OCI-LY3 (cell line): ENCODE data around the gene MDFIC.

Experiments used
- EZH2phosphoT487 ChIP-seq: fragments of 200-600 bp; shearing (Covaris generic); IDR thresholded peaks from 2 replicates; pipeline ENCODE4 v1.6.1; 2018; ENCODE audit warnings: antibody characterized with exemption, mixed run types, low read depth
- TF ChIP-seq, protein P1 (sequence below): fragments of 200-600, 300-600 bp; sonication (generic); IDR thresholded peaks from 2 replicates; pipeline ENCODE4 v1.5.1; 2014; ENCODE audit warnings: antibody characterized with exemption, low read length, low read depth

DNA sequence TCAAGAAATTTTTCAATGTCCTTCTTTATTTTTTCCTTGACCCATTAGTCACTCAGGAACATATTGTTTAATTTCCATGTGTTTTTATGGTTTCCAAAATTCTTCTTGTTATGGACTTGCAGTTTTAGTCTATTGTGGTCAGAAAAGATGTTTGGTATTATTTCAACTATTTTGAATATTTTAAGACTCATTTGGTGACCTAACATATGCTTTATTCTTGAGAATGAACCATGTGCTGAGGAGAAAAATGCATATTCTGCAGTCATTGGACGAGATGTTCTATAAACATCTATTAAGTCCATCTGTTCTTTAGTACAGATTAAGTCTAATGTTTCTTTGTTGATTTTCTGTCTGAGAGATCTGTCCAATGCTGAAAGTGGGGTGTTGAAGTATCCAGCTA lies 42.3 kb upstream of the MDFIC start:
- TF ChIP-seq, protein P1, sequence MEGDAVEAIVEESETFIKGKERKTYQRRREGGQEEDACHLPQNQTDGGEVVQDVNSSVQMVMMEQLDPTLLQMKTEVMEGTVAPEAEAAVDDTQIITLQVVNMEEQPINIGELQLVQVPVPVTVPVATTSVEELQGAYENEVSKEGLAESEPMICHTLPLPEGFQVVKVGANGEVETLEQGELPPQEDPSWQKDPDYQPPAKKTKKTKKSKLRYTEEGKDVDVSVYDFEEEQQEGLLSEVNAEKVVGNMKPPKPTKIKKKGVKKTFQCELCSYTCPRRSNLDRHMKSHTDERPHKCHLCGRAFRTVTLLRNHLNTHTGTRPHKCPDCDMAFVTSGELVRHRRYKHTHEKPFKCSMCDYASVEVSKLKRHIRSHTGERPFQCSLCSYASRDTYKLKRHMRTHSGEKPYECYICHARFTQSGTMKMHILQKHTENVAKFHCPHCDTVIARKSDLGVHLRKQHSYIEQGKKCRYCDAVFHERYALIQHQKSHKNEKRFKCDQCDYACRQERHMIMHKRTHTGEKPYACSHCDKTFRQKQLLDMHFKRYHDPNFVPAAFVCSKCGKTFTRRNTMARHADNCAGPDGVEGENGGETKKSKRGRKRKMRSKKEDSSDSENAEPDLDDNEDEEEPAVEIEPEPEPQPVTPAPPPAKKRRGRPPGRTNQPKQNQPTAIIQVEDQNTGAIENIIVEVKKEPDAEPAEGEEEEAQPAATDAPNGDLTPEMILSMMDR = no peak
- TF ChIP-seq EZH2phosphoT487 = no peak
